Type B pancreatic cell (in vitro differentiated cells): ENCODE measurements around the gene MYBPC2. TPM values are rescaled to one million over a fixed set of nuclear protein-coding genes. Genes with fewer than 3 reads are reported as not detected.
"Not testable (repeated sequence)": the region's sequence is repeated elsewhere in the genome, so short reads cannot be mapped to it uniquely, and the experiment has no call there.

ENCODE experiments used
- DNase-seq: peaks from one replicate; pipeline ENCODE4 v3.0.0; 2021; ENCODE audit warnings: mixed read lengths; ENCODE audit not compliant: unreplicated experiment; ENCODE audit errors: extremely low spot score
- H3K27ac Mint-ChIP-seq: 2 replicates; pipeline ENCODE4 v1.8.0; 2021; ENCODE audit warnings: mild to moderate bottlenecking, mixed read lengths
- H3K27me3 Mint-ChIP-seq: 2 replicates; pipeline ENCODE4 v1.8.0; 2021; ENCODE audit warnings: mixed read lengths
- H3K36me3 Mint-ChIP-seq: 2 replicates; pipeline ENCODE4 v1.8.0; 2021; ENCODE audit warnings: mixed read lengths
- H3K4me1 Mint-ChIP-seq: one replicate; pipeline ENCODE4 v1.8.0; 2021; ENCODE audit warnings: mixed read lengths; ENCODE audit not compliant: unreplicated experiment
- H3K4me3 Mint-ChIP-seq: 2 replicates; pipeline ENCODE4 v1.8.0; 2021; ENCODE audit warnings: mild to moderate bottlenecking, mixed read lengths
- H3K9me3 Mint-ChIP-seq: 2 replicates; pipeline ENCODE4 v1.8.0; 2021; ENCODE audit warnings: mixed read lengths
- total RNA-seq: library from RNA; stranded (reverse); gene quantifications from 2 replicates; pipeline ENCODE4 v1.2.1, GENCODE V29; 2021; ENCODE audit warnings: low replicate concordance
- TF ChIP-seq, protein P1 (sequence below): fragments of 200-600 bp; sonication (generic); conservative IDR thresholded peaks from 2 replicates; pipeline ENCODE4 v1.5.0; 2021; ENCODE audit warnings: antibody characterized with exemption, mild to moderate bottlenecking

The MYBPC2 gene
- total RNA-seq, 1 donor from 2014 or later = 0.12 TPM

DNA sequence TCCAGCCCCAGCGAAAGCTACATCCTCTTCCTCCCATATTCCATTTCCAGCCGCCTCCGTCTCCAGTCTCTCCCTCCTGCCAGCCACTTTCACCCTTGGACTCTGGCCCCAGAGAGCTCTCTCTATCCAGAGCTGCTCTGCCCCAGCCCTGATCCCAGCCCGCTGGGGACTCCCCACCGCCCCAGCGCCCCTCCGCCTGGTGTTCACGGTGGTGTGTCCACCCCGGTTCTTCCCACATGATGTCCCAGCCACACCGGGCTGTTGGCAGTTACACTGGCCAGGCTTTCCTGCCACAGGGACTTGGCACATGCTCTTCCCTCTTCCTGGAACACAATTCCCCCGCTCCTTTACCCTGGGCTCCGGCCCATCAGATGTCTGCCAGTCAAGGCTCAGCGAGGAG lies 32.3 kb downstream of the MYBPC2 start:
- TF ChIP-seq, protein P1, sequence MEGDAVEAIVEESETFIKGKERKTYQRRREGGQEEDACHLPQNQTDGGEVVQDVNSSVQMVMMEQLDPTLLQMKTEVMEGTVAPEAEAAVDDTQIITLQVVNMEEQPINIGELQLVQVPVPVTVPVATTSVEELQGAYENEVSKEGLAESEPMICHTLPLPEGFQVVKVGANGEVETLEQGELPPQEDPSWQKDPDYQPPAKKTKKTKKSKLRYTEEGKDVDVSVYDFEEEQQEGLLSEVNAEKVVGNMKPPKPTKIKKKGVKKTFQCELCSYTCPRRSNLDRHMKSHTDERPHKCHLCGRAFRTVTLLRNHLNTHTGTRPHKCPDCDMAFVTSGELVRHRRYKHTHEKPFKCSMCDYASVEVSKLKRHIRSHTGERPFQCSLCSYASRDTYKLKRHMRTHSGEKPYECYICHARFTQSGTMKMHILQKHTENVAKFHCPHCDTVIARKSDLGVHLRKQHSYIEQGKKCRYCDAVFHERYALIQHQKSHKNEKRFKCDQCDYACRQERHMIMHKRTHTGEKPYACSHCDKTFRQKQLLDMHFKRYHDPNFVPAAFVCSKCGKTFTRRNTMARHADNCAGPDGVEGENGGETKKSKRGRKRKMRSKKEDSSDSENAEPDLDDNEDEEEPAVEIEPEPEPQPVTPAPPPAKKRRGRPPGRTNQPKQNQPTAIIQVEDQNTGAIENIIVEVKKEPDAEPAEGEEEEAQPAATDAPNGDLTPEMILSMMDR = no peak
- DNase-seq = no peak
- no peaks in the 10 kb centered on the region for H3K27me3 Mint-ChIP-seq
- H3K36me3 Mint-ChIP-seq = no peaks in the 10 kb centered on the region
- no peak overlapping the region for H3K27ac Mint-ChIP-seq
- no peaks in the 10 kb centered on the region for H3K9me3 Mint-ChIP-seq
- no peak overlapping the region for H3K4me3 Mint-ChIP-seq
- H3K4me1 Mint-ChIP-seq = peaks cover 13% of the 10 kb centered on the region

GRCh38 chr19:50465986-50466705 lies 33.5 kb downstream of the MYBPC2 start:
- H3K9me3 Mint-ChIP-seq = no peaks in the 10 kb centered on the region
- no peak overlapping the region for H3K27ac Mint-ChIP-seq
- no peak overlapping the region for H3K4me3 Mint-ChIP-seq
- peaks cover 12% of the 10 kb centered on the region for H3K4me1 Mint-ChIP-seq
- DNase-seq = no peak
- no peaks in the 10 kb centered on the region for H3K27me3 Mint-ChIP-seq
- no peaks in the 10 kb centered on the region for H3K36me3 Mint-ChIP-seq
- TF ChIP-seq, protein P1 = peak; percentile 77

- H3K4me3 Mint-ChIP-seq = no peak overlapping the region
- H3K27ac Mint-ChIP-seq = no peak overlapping the region
- DNase-seq = no peak
- H3K4me1 Mint-ChIP-seq = peaks cover 8% of the 10 kb centered on the region
- no peaks in the 10 kb centered on the region for H3K27me3 Mint-ChIP-seq
- no peaks in the 10 kb centered on the region for H3K9me3 Mint-ChIP-seq
- H3K36me3 Mint-ChIP-seq = no peaks in the 10 kb centered on the region
- TF ChIP-seq, protein P1 = no peak
These were observed 34.0 kb downstream of the MYBPC2 start for GRCh38 chr19:50466706-50467039.

DNA sequence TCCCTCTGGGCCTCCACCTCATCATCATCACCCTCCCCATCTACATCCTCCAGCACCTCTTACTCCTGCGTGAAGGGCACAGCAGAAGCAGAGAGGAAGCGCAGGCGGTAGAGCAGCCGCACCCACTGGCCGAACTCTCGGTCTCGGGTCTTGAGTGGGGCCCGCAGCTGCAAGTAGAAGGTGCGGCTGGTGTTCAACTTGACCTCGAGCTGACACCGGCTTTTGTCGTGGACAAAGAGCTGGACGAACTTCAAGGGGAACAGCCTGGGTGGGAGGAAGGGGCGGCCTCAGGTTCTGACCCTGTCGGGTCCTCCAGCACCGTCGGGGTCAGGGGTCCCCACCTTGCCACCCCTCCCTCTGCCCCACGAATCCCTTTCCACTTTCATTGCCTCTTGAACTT lies 34.9 kb downstream of the MYBPC2 start:
- Mint-ChIP-seq H3K27ac (no peak overlapping the region), H3K4me1 (peaks cover 8% of the 10 kb centered on the region)
- no peak for DNase-seq

DNA sequence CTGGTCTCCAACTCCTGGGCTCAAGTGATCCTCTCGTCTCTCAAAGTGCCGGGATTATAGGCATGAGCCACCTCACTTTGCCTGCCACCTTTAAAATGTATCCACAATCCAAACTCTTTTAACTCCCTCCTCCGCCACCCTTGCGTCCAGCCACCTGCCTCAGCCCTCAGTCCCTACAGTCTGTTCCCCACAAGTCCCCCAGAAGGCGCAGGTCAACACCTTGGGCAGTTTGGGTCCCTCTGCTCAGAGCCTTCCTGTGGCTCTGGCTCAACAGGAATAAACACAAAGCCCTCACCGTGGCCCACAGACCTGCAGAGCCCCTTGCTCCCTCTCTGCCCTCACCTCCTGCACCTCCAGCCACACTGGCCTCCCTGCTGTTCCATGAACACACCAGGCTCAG lies 36.1 kb downstream of the MYBPC2 start:
- Mint-ChIP-seq H3K9me3 (no peaks in the 10 kb centered on the region), H3K36me3 (no peaks in the 10 kb centered on the region), H3K4me3 (no peak overlapping the region), H3K27ac (peak overlapping the region; percentile 34), H3K27me3 (no peaks in the 10 kb centered on the region), H3K4me1 (peaks cover 8% of the 10 kb centered on the region)
- no peak for DNase-seq
- TF ChIP-seq, protein P1 = no peak

More for the DNA sequence above, 34.9 kb downstream of the MYBPC2 start:
- Mint-ChIP-seq H3K9me3 (no peaks in the 10 kb centered on the region), H3K36me3 (no peaks in the 10 kb centered on the region), H3K27me3 (no peaks in the 10 kb centered on the region), H3K4me3 (no peak overlapping the region)
- TF ChIP-seq, protein P1 = no peak

DNA sequence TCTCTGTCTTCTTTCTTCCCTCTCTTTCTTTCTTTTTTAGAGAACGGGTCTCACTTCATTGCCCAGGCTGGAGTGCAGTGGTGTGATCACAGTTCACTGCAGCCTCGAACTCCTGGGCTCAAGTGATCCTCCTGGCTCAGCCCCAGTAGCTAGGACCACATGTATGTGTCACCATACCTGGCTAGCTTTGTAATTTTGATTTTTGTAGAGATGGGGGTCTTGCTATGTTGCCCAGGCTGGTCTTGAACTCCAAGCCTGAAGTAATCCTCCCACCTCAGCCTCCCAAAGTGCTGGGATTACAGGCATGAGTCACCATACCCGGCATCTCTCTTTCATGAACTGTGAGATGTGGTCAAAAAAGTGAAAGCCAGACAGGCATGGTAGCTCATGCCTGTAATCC lies 40.6 kb downstream of the MYBPC2 start:
- Mint-ChIP-seq H3K4me1 (peaks cover 14% of the 10 kb centered on the region), H3K36me3 (peaks cover 14% of the 10 kb centered on the region)
- DNase-seq = not testable (repeated sequence)

More for the DNA sequence above, 40.6 kb downstream of the MYBPC2 start:
- not testable (repeated sequence) for H3K27ac Mint-ChIP-seq, H3K4me3 Mint-ChIP-seq, H3K27me3 Mint-ChIP-seq, H3K9me3 Mint-ChIP-seq
